GM21515 (cell line): ENCODE measurements around the gene STAT6.
A peak's percentile ranks its signal among the peaks of the same experiment; 100 is the strongest.
"Not testable (repeated sequence)": the region's sequence is repeated elsewhere in the genome, so short reads cannot be mapped to it uniquely, and the experiment has no call there.

Source experiments
- ATAC-seq: cut with Tn5 transposase; IDR thresholded peaks from one replicate; pipeline ENCODE4 v1.9.1; 2021; ENCODE audit not compliant: unreplicated experiment

Gene STAT6

DNA sequence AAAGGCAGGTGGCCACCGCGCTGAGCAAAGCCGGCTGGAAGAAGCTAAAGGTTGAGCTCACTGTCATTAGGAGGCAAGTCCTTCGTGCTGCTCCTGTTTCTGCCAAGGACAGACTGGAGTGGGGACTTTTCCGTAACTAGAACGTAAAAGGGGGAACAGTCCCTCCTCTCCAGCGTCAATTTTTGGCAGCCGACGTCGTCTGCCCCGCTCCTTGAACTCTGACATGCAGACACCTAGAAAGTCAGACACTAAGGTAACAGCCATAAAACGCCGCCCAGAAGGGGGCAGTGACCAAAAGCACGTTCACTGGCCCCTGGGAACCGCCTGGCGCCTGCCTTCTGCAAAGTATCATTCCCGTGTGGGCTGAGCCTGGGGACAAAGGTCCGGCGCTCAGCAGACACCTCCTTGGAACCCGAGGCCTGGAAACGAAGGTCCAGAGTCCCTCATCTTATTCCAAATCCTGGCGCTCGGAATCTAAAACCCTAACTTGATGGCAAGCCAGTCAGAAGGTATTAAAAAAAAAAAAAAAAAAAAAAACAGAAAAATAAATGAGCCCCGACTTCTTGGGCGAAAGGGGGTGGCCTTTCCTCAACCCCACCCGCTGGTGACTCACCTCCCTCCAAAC, 16.1 kb upstream of the STAT6 start:
- no peak for ATAC-seq

GRCh38 chr12:57126561-57126960, 15.4 kb upstream of the STAT6 start:
- ATAC-seq, result no peak

DNA sequence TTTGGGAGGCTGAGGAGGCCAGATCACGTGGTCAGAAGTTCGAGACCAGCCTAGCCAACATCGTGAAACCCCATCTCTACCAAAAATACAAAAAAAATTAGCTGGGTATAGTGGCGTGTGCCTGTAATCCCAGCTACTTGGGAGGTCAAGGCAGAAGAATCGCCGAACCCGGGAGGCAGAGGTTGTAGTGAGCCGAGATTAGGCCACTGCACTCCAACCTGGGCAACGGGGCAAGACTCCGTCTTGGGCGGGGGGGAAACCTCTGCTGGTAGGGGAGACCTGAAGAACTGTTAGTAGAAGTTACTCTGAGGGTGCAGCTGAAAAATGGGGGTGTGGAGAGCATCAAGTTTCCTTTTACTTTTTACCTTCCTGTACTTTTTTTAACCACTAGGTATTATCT, 14.9 kb upstream of the STAT6 start:
- no peak for ATAC-seq

DNA sequence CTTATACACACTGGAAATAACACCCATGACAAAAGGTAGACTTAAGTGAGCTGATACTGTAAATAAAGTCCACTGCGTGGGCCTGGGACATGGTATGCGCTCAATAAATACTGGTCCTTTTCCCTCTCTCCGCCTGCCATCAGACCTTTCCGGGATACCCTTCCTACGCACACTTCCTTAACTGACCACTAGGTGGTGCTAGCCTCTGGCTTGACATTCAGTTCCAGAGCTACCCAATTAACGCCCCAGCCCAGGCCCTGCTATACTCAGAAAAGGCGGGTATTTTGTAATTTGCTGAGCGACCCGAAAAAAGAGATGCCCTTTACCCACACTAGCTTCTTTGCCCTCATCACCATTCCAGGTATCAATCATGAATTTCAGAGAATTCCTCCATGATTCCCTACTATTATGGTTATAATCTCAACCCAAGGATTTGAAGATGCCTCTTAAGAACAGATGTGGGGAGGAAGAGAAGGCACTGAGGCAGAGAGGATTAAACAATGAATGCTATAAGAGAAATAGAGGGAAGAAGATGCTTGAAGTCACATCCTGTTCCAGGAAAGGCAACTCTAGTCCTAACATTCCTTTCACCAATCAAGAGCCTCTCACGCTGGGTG, 13.2 kb upstream of the STAT6 start:
- no peak for ATAC-seq

- ATAC-seq, result no peak
Observed at GRCh38 chr12:57123813-57124212, 12.7 kb upstream of the STAT6 start.

GRCh38 chr12:57120718-57121117, 9.6 kb upstream of the STAT6 start:
- not testable (repeated sequence) for ATAC-seq

DNA sequence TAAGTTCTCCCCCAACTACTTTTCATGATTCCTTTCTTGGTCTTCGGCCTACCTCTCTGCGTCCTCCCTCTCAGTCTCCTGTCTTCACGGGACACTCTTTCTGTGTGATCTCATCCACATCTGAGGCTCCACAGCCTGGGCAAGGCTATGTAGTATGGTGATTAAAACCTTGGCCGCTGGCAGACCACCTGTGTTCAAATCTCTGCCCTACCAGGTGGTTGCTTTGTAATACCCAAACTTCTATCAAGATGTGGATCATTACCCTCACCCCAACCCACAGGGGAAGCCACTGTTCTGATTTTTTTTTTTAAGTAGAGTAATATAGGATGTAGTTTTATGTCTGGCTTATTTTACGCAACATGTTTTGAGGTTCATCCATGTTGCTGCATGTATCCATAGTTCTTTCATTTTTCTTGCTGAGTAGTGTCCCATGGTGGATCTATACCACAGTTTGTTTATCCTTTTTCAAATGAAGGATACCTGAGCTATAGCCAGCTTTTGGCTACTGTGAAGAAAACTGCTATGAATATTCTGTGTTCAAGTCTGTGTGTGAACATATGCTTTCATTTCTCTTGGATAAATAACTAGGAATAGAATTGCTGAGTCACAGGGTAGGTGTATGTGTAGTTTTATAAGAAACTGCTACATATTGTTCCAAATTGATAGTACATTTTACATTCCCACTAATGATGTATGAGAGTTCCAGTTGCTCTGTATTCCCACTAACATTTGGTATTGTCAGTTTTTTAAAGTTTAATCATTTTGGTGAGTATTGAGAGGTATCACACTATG, 8.3 kb upstream of the STAT6 start:
- no peak for ATAC-seq

GRCh38 chr12:57118711-57119271, 7.6 kb upstream of the STAT6 start:
- no peak for ATAC-seq

GRCh38 chr12:57116580-57117281, 5.6 kb upstream of the STAT6 start:
- ATAC-seq, result no peak

- peak; percentile 49 for ATAC-seq
Observed at GRCh38 chr12:57112492-57113294, 1.5 kb upstream of the STAT6 start.

DNA sequence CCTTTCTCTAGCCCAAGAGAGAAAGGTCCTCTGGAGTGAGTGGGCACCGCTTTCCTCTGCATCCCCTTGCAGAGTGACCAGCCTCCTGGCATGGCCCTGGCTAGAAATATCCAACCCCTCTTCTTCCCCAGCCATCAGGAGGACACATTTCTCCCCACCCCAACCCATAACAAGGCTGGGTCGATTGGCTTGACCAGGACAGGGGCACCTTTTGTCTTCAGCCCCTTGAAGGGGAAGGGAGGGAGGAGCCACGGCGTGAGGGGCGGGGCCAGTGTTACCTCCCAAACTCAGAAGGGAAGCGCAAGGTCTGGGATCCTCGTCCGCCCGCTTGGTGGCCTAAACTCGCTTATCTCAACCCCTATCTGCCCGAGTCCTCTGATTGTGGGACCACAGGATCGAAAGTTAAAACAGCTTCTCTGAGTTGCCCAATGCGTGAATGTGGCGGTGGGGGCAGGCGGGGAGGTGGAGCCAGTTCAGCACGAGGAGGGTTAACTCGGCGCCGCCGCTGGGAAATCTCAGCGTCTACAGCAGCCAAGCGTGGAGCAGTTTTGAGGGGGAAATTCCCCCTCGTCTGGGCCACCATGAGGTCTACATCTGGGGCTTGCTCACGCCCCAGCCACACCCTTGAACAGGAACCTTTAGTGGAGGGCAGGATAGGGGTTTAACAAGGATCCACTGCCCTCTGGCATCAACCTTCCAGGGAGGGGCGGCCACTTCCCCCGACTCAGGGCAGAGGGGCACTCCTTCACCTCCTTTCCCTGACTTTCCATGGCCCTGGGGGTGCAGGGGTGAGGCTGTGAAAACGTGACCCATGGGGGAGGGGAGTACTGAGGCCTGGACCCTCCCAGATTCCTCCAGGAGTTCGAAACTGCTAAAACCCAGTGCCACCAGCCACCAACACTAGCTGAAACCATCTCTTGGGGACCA, 795 bp downstream of the STAT6 start:
- ATAC-seq, result peak; percentile 42

DNA sequence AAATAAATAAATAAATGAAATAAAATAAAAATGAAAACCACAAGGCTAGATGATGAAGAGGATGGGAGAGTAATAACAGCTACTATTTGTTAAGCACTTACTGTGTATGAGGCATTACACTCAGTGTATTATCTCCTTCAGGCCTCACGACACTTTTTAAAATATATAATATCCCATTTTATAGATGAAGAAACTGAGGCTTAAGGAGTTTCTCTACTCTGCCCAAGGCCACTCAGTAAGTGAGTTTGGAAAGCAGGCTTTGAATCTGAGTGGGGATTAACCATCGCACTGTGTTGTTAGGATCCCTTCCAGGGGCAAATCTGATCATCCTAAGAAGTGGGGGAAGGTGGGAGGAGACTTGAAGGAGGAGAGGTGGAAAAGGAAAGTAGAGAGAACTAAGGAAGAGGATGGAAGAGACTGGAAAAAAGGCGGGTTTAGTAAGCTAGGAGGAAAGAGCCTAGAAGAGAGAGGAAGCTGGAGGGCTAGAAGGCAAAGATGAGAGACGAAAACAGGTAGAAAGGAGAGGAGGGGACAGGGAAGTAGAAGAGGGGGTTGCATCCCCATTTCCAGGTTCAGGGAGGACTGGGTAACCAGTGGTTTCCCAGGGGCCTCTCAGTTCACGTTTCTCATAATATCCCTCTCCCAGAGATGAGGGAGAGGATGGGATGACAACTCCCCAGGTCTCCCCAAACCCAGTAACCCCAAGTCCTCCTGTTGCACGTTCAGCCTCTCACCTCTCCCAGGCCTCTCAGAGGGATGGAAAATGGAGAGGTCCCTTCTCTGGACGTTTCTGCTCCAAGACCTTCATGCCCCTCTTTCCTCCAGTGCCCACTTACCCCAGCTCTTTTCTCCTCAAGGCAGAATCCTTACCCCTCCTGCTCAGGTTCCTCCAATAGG, 1.7 kb downstream of the STAT6 start:
- no peak for ATAC-seq

- ATAC-seq, result no peak
Observed at GRCh38 chr12:57107456-57108155, 3.6 kb downstream of the STAT6 start.

DNA sequence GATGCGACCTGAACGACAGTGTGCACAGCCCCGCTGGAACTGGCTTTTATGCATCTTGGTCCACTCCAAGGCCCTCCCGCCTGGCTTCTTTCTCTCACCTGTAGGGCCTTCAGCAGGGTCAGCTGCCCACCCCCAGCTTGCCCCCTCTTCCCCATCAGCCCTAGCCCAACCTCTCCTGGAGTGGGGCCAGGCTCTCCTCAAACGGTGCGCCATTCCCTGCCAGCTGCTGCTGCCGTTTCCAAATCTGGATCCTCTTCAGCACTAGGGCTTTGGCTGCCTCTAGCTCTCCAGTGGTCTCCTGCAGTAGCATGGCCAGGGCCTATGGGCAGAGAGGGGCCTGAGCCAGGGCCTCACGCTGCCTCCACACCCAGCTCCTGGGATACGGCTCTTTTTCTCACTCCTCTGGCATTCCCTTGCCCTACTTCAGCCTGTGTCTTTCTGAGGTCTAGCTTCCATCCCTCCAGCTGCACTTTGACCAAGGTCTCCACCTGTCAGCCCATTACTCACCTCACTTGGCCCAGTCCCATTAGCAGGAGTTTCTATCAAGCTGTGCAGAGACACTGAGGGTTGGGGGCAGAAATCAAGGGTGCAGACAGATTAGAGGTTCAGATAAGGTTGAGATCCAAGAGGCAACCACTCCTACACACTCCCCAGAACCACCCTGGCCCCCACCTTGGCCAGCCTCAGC, 5.0 kb downstream of the STAT6 start:
- ATAC-seq, result no peak

GRCh38 chr12:57105011-57105753, 6.0 kb downstream of the STAT6 start:
- no peak for ATAC-seq

DNA sequence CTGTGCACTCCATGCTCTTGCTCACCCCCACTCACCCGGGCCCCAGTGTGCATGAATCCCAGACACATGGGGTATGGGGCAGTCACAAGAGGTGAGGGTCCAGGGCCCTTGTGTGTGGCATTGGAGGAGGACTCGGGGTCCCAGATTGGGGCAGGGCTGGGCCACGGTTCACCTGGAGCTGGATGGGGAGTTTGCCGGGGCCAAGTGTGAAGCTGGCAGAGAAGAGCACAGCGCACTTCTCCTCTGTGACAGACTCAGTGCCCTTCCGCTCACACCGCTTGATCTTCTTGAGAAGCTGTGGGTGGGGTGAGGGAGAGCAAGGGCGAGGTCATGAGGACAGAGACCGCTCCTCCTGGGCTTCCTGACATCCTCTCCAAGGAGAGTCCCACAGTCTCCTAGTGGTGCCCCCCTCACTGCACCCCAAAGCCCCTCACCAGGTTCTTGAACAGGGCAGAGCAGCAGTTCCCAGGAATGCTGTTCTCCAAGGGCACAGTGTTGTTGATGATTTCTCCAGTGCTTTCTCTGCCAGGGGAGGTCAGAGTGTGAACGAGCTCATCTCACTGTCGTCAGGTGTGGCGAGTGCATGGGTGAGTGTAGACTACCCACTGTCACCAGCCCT, 6.8 kb downstream of the STAT6 start:
- ATAC-seq, result no peak
